Lower lobe of right lung (tissue), 2 donors: ENCODE data around the gene SALL1. TPM values are rescaled to one million over a fixed set of nuclear protein-coding genes. Genes with fewer than 3 reads are reported as not detected.

Experiments used
- ATAC-seq, 2 donors: fragments of 200-7000 bp; cut with Tn5 transposase; one replicate each; pipeline ENCODE4 v1.9.1; 2020 to 2022; ENCODE audit warnings: mild to moderate bottlenecking in 2 of 2, moderate library complexity in 2 of 2
- DNase-seq: peaks from one replicate; pipeline ENCODE4 v3.0.0-alpha.2; 2020
- H3K27ac ChIP-seq: fragments of 200-600 bp; one replicate; pipeline ENCODE4 v1.8.0; 2022
- H3K27me3 ChIP-seq: fragments of 200-600 bp; one replicate; pipeline ENCODE4 v1.8.0; 2022; ENCODE audit warnings: low read depth
- H3K36me3 ChIP-seq: fragments of 200-600 bp; one replicate; pipeline ENCODE4 v1.8.0; 2022; ENCODE audit warnings: mild to moderate bottlenecking
- H3K4me1 ChIP-seq: fragments of 200-600 bp; one replicate; pipeline ENCODE4 v1.8.0; 2022
- H3K4me3 ChIP-seq: fragments of 200-600 bp; one replicate; pipeline ENCODE4 v1.8.0; 2022; ENCODE audit warnings: mild to moderate bottlenecking
- H3K9me3 ChIP-seq: fragments of 200-600 bp; one replicate; pipeline ENCODE4 v1.8.0; 2022
- CTCF ChIP-seq: fragments of 200-600 bp; IDR thresholded peaks from one replicate; pipeline ENCODE4 v1.8.0; 2022; ENCODE audit warnings: antibody characterized with exemption, mild to moderate bottlenecking
- intact Hi-C: fragments of 100-400 bp; cut with DNase I; formaldehyde crosslinking; loops from one replicate; pipeline ENCODE4 v1.11.0; 2022
- total RNA-seq: library from RNA; stranded (reverse); fragmentation: NEBNext Ultra II Directional; extraction: Animal tissue kit (Norgen Biotek cat#: 25700); gene quantifications from one replicate; pipeline ENCODE4 v1.2.1, GENCODE V29; 2021
- donor health status: DM: no; HTN: yes; CAD: no; lungs with severe emphysema.

Gene SALL1
- total RNA-seq, 1 donor from 2014 or later = not detected

- no peaks in the 10 kb centered on the region for H3K4me1 ChIP-seq
- no peak overlapping the region for H3K4me3 ChIP-seq
- no peak for DNase-seq
- no peaks in the 10 kb centered on the region for H3K27me3 ChIP-seq
- no peak for ATAC-seq
- no peak overlapping the region for H3K27ac ChIP-seq
- no peaks in the 10 kb centered on the region for H3K36me3 ChIP-seq
- no peak for TF ChIP-seq CTCF
- intact Hi-C loops = no loop called here
- H3K9me3 ChIP-seq = no peaks in the 10 kb centered on the region
These were observed 30.4 kb upstream of the SALL1 start for GRCh38 chr16:51181503-51181811.

GRCh38 chr16:51180719-51181502 lies 29.8 kb upstream of the SALL1 start:
- Histone ChIP-seq H3K27ac (no peak overlapping the region), H3K27me3 (no peaks in the 10 kb centered on the region), H3K4me3 (no peak overlapping the region), H3K9me3 (no peaks in the 10 kb centered on the region), H3K4me1 (no peaks in the 10 kb centered on the region), H3K36me3 (no peaks in the 10 kb centered on the region)
- TF ChIP-seq CTCF = no peak
- intact Hi-C loops = no loop called here
- DNase-seq (no peak), ATAC-seq (no peak)

GRCh38 chr16:51175081-51175480 lies 24.0 kb upstream of the SALL1 start:
- Histone ChIP-seq H3K4me1 (no peaks in the 10 kb centered on the region), H3K9me3 (no peaks in the 10 kb centered on the region), H3K36me3 (no peaks in the 10 kb centered on the region), H3K4me3 (no peak overlapping the region), H3K27me3 (no peaks in the 10 kb centered on the region), H3K27ac (no peak overlapping the region)
- ATAC-seq (no peak), DNase-seq (no peak)
- intact Hi-C loops = no loop called here
- TF ChIP-seq CTCF = no peak

- DNase-seq (no peak), ATAC-seq (no peak)
- Histone ChIP-seq H3K27ac (no peak overlapping the region), H3K4me1 (no peaks in the 10 kb centered on the region), H3K27me3 (no peaks in the 10 kb centered on the region), H3K36me3 (no peaks in the 10 kb centered on the region), H3K9me3 (no peaks in the 10 kb centered on the region), H3K4me3 (no peak overlapping the region)
- intact Hi-C loops = no loop called here
- no peak for TF ChIP-seq CTCF
These were observed 21.3 kb upstream of the SALL1 start for GRCh38 chr16:51172368-51172767.

GRCh38 chr16:51168755-51169154 lies 17.7 kb upstream of the SALL1 start:
- no peaks in the 10 kb centered on the region for H3K9me3 ChIP-seq
- DNase-seq (no peak), ATAC-seq (no peak)
- no peak for TF ChIP-seq CTCF
- intact Hi-C loops = no loop called here
- no peak overlapping the region for H3K27ac ChIP-seq
- H3K4me1 ChIP-seq = no peaks in the 10 kb centered on the region
- H3K27me3 ChIP-seq = no peaks in the 10 kb centered on the region
- no peak overlapping the region for H3K4me3 ChIP-seq
- no peaks in the 10 kb centered on the region for H3K36me3 ChIP-seq
